Body of pancreas (tissue), 4 donors: ENCODE results near the gene DCP1A. TPM values are rescaled to one million over a fixed set of nuclear protein-coding genes. Genes with fewer than 3 reads are reported as not detected.

Experiments
- ATAC-seq: fragments of 150-250 bp; one replicate; pipeline ENCODE4 v1.9.1; 2016
- DNase-seq, 4 donors: peaks; one replicate each; pipeline ENCODE4 v3.0.0-alpha.2; 2019
- H3K27ac ChIP-seq, 4 donors: fragments of 200-600 bp; sonication (generic); 1 replicate in 3 of 4; 2 replicates in 1 of 4; pipeline versions ENCODE4 v1.5.1 to v1.6.1; 2016 to 2019; ENCODE audit warnings: mild to moderate bottlenecking in 1 of 4, mixed read lengths in 1 of 4, moderate library complexity in 1 of 4
- H3K27me3 ChIP-seq, 2 donors: fragments of 200-600 bp; sonication (generic); one replicate each; pipeline ENCODE4 v1.6.0; 2016; ENCODE audit warnings: mild to moderate bottlenecking in 1 of 2
- H3K36me3 ChIP-seq, 2 donors: fragments of 200-600 bp; sonication (generic); replicated peaks in 1 of 2; 2 replicates each; pipeline ENCODE4 v1.5.1; 2016; ENCODE audit warnings: low read depth in 2 of 2; ENCODE audit not compliant: insufficient read depth in 1 of 2
- H3K4me1 ChIP-seq: fragments of 200-600 bp; sonication (generic); one replicate; pipeline ENCODE4 v1.6.0; 2016
- H3K4me3 ChIP-seq, 2 donors: fragments of 200-600 bp; sonication (generic); 1 replicate in 1 of 2; 2 replicates in 1 of 2; pipeline ENCODE4 v1.5.1; 2016 to 2019
- H3K9me3 ChIP-seq, 3 donors: fragments of 200-600 bp; sonication (generic); 1 replicate in 2 of 3; 2 replicates in 1 of 3; pipeline ENCODE4 v1.5.1; 2016
- POLR2A ChIP-seq, 3 donors: fragments of 450-650 bp; IDR thresholded peaks; one replicate each; pipeline ENCODE4 v1.6.1; 2016; ENCODE audit warnings: antibody characterized with exemption in 3 of 3, mild to moderate bottlenecking in 2 of 3
- WGBS, 2 donors: methylation state at CpG; one replicate each; pipeline ENCODE4 v1.1.5; 2017; 5-methylcytosine and 5-hydroxymethylcytosine counted together
- intact Hi-C: fragments of 100-400 bp; cut with DNase I; formaldehyde crosslinking; loops from one replicate; pipeline ENCODE4 v1.15.1; 2023
- total RNA-seq, 2 donors: library from RNA; depleted of rRNA; stranded (reverse); fragments of >200 nt; gene quantifications; one replicate each; pipeline ENCODE4 v1.1.0, GENCODE V29; 2016
- TF ChIP-seq, protein P1 (sequence below), 7 experiments: fragments of 450-650 bp in 4 of 7; fragments of 200-600 bp in 3 of 7; sonication (generic) in 3 of 7; IDR thresholded peaks; one replicate each; pipeline ENCODE4 v1.5.1; 2016 to 2019; ENCODE audit warnings: antibody characterized with exemption in 7 of 7

Gene DCP1A
- total RNA-seq, 2 donors from 2014 or later, result 11.9 to 21.8 TPM

- ATAC-seq, result no peak
- DNase-seq, result no peak
- Histone ChIP-seq H3K27ac (peak overlapping the region in 1 of 4 donors; percentile 37), H3K36me3 (no peaks in the 10 kb centered on the region), H3K9me3 (no peaks in the 10 kb centered on the region), H3K4me3 (no peak overlapping the region), H3K4me1 (peaks cover 19% of the 10 kb centered on the region), H3K27me3 (no peaks in the 10 kb centered on the region)
- WGBS, 2 donors, result 67 to 74% methylated on average over 7 to 9 of the region's 9 CpGs
- intact Hi-C loops, result no loop called here
- no peak for TF ChIP-seq POLR2A (IDR thresholded peaks at IDR 0.05)
- TF ChIP-seq, protein P1, sequence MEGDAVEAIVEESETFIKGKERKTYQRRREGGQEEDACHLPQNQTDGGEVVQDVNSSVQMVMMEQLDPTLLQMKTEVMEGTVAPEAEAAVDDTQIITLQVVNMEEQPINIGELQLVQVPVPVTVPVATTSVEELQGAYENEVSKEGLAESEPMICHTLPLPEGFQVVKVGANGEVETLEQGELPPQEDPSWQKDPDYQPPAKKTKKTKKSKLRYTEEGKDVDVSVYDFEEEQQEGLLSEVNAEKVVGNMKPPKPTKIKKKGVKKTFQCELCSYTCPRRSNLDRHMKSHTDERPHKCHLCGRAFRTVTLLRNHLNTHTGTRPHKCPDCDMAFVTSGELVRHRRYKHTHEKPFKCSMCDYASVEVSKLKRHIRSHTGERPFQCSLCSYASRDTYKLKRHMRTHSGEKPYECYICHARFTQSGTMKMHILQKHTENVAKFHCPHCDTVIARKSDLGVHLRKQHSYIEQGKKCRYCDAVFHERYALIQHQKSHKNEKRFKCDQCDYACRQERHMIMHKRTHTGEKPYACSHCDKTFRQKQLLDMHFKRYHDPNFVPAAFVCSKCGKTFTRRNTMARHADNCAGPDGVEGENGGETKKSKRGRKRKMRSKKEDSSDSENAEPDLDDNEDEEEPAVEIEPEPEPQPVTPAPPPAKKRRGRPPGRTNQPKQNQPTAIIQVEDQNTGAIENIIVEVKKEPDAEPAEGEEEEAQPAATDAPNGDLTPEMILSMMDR (IDR thresholded peaks at IDR 0.05), result no peak
Measured at GRCh38 chr3:53259427-53260259, 87.7 kb downstream of the DCP1A start.

DNA sequence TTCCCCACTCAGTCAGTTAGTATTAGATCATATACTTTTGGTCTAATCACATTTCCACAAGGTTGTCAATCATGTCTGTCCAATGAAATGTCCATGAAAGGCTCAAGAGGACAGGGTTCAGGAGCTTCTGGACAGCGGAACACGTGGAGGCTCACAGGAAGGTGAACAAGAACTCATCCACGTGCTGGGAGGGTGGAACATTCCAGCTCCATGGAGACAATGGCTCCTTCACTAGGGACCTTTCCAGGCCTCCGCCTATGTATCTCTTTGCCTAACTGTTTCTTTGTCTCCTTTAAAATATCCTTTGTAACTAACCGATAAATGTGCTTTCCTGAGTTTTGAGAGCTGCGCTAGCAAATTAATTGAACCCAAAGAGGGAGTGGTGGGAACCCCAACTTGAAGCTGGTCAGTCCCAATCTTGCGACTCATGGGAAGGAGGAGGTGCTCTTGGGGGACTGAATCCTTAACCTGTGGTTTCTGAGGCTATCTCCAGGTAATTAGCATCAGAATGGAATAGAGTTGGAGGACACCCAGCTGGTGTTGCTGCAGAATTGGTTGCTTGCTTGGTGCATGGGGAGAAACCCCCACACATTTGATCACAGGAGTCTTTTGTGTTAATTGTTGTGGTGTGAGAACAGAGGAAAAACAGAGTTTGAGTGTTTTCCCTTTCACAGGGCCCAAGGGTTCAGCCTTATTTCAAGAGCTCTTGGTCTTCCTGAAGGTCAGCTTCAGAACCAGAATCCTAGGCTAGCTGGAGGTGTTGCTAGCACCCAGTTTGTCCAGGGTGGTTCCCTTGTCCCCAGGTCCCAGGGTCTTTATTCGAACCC, 88.5 kb downstream of the DCP1A start:
- intact Hi-C loops, result no loop called here
- H3K27me3 ChIP-seq, result no peaks in the 10 kb centered on the region
- H3K9me3 ChIP-seq, result no peaks in the 10 kb centered on the region
- ATAC-seq (no peak), DNase-seq (no peak)
- no peaks in the 10 kb centered on the region for H3K36me3 ChIP-seq
- no peak overlapping the region for H3K27ac ChIP-seq
- H3K4me3 ChIP-seq, result no peak overlapping the region
- peaks cover 21% of the 10 kb centered on the region for H3K4me1 ChIP-seq
- TF ChIP-seq, protein P1 (IDR thresholded peaks at IDR 0.05), result no peak
- TF ChIP-seq POLR2A (IDR thresholded peaks at IDR 0.05), result no peak
- 83 to 84% methylated on average over 8 of the region's 8 CpGs for WGBS, 2 donors

GRCh38 chr3:53257465-53257864, 89.9 kb downstream of the DCP1A start:
- 88 to 92% methylated on average over 2 to 4 of the region's 4 CpGs for WGBS, 2 donors
- H3K4me3 ChIP-seq, result no peak overlapping the region
- no peaks in the 10 kb centered on the region for H3K9me3 ChIP-seq
- H3K27ac ChIP-seq, result no peak overlapping the region
- intact Hi-C loops, result no loop called here
- ATAC-seq (no peak), DNase-seq (no peak)
- no peaks in the 10 kb centered on the region for H3K27me3 ChIP-seq
- TF ChIP-seq, protein P1 (IDR thresholded peaks at IDR 0.05), result no peak
- no peak for TF ChIP-seq POLR2A (IDR thresholded peaks at IDR 0.05)
- peaks cover 35% of the 10 kb centered on the region for H3K4me1 ChIP-seq
- no peaks in the 10 kb centered on the region for H3K36me3 ChIP-seq

GRCh38 chr3:53256704-53257055, 90.7 kb downstream of the DCP1A start:
- Histone ChIP-seq H3K27ac (peak overlapping the region in 1 of 4 donors; percentile 98), H3K4me1 (peaks cover 43% of the 10 kb centered on the region), H3K36me3 (no peaks in the 10 kb centered on the region), H3K27me3 (no peaks in the 10 kb centered on the region), H3K4me3 (no peak overlapping the region), H3K9me3 (no peaks in the 10 kb centered on the region)
- intact Hi-C loops, result no loop called here
- 88 to 92% methylated on average over 5 of the region's 5 CpGs for WGBS, 2 donors
- ATAC-seq, result no peak
- TF ChIP-seq POLR2A (IDR thresholded peaks at IDR 0.05), result no peak
- TF ChIP-seq, protein P1 (IDR thresholded peaks at IDR 0.05), result no peak
- no peak for DNase-seq
